Left colon (tissue), 2 donors: ENCODE measurements around the gene FBH1. TPM values are rescaled to one million over a fixed set of nuclear protein-coding genes. Genes with fewer than 3 reads are reported as not detected.
"Not testable (repeated sequence)": the region's sequence is repeated elsewhere in the genome, so short reads cannot be mapped to it uniquely, and the experiment has no call there.

Experiments
- ATAC-seq: fragments of 200-7000 bp; cut with Tn5 transposase; one replicate; pipeline ENCODE4 v1.9.1; 2020; ENCODE audit warnings: mild to moderate bottlenecking, moderate library complexity
- DNase-seq, 2 donors: peaks; one replicate each; pipeline ENCODE4 v3.0.0-alpha.2; 2020
- intact Hi-C, 2 donors: fragments of 100-400 bp; cut with DNase I in 1 of 2; cut with micrococcal nuclease in 1 of 2; formaldehyde crosslinking; loops; one replicate each; pipeline versions ENCODE4 v1.11.2 to v1.14.0; 2022; cut with DNase I, micrococcal nuclease
- long read RNA-seq: library from polyadenylated mRNA; unstranded; transcript quantifications from one replicate; pipeline ENCODE4 v2.0.0, GENCODE V29; 2021
- total RNA-seq, 2 donors: library from RNA; stranded (reverse); fragmentation: NEBNext Ultra II Directional; extraction: Animal tissue kit (Norgen Biotek cat#: 25700); gene quantifications; one replicate each; pipeline ENCODE4 v1.2.1, GENCODE V29; 2021
- donor health status: DM: no; HTN: no; CAD: no.
- donor health status: DM: yes; HTN: yes; CAD: no.

FBH1 gene
- 10 to 100 TPM; 75.3 to 89.7 TPM for total RNA-seq
- long read RNA-seq, transcript FBH1-201 (21 exons, 3,560 nt) = major isoform, 43 of 113 reads
- long read RNA-seq, partial matches to known transcripts = 26 of 113 reads
- long read RNA-seq, other reads (novel, unspliced or antisense) = 40 of 113 reads

GRCh38 chr10:5889624-5890451, at the start of gene FBH1, which contains the start of gene ANKRD16:
FBH1 (plus strand) TSS chr10:5890243; CDS start chr10:5890346, 103 bp downstream.
ANKRD16 (minus strand) TSS chr10:5889893; CDS start chr10:5889354, 539 bp downstream.
- intact Hi-C loops = no loop called here
- peak; percentile 98 to 99 for DNase-seq
- peak; percentile 86 for ATAC-seq

- intact Hi-C loops = no loop called here
- ATAC-seq (no peak), DNase-seq (peak in 1 of 2 donors; percentile 41)
Observed at GRCh38 chr10:5840314-5841307, 49.4 kb upstream of the FBH1 start.

GRCh38 chr10:5841965-5842364, 48.1 kb upstream of the FBH1 start:
- no peak for DNase-seq
- intact Hi-C loops = no loop called here
- ATAC-seq = no peak

GRCh38 chr10:5843686-5844344, 46.2 kb upstream of the FBH1 start:
- intact Hi-C loops = no loop called here
- ATAC-seq (peak; percentile 56), DNase-seq (no peak)

- no peak for DNase-seq
- ATAC-seq = no peak
- intact Hi-C loops = no loop called here
Observed at GRCh38 chr10:5844345-5845055, 45.5 kb upstream of the FBH1 start.

- ATAC-seq, DNase-seq, intact Hi-C loops: not testable (repeated sequence)
Observed at GRCh38 chr10:5846667-5847066, 43.4 kb upstream of the FBH1 start.

GRCh38 chr10:5854131-5854475, 35.9 kb upstream of the FBH1 start:
- DNase-seq (no peak), ATAC-seq (no peak)
- intact Hi-C loops = no loop called here

GRCh38 chr10:5855979-5856700, 33.9 kb upstream of the FBH1 start:
- no peak for ATAC-seq
- no peak for DNase-seq
- intact Hi-C loops = no loop called here

GRCh38 chr10:5856701-5857004, 33.4 kb upstream of the FBH1 start:
- ATAC-seq = no peak

GRCh38 chr10:5858811-5859210, 31.2 kb upstream of the FBH1 start:
- intact Hi-C loops = no loop called here
- DNase-seq = no peak
- ATAC-seq = no peak

More at GRCh38 chr10:5856701-5857004, 33.4 kb upstream of the FBH1 start:
- intact Hi-C loops = no loop called here
- DNase-seq = no peak

GRCh38 chr10:5860066-5860465, 30.0 kb upstream of the FBH1 start:
- ATAC-seq = no peak
- intact Hi-C loops = no loop called here

GRCh38 chr10:5862360-5862961, 27.6 kb upstream of the FBH1 start:
- intact Hi-C loops = no loop called here
- no peak for ATAC-seq

More at GRCh38 chr10:5860066-5860465, 30.0 kb upstream of the FBH1 start:
- no peak for DNase-seq

GRCh38 chr10:5862981-5863685, 26.9 kb upstream of the FBH1 start:
- DNase-seq, intact Hi-C loops, ATAC-seq: not testable (repeated sequence)

More at GRCh38 chr10:5862360-5862961, 27.6 kb upstream of the FBH1 start:
- DNase-seq = no peak

GRCh38 chr10:5866451-5867081, 23.5 kb upstream of the FBH1 start:
- ATAC-seq, DNase-seq, intact Hi-C loops: not testable (repeated sequence)

GRCh38 chr10:5867091-5867615, 22.9 kb upstream of the FBH1 start:
- DNase-seq, ATAC-seq, intact Hi-C loops: not testable (repeated sequence)

GRCh38 chr10:5868383-5868782, 21.7 kb upstream of the FBH1 start:
- ATAC-seq, DNase-seq, intact Hi-C loops: not testable (repeated sequence)
